GM18870 (cell line): ENCODE measurements around the gene ROBO1.

Experiments used
- ATAC-seq: cut with Tn5 transposase; IDR thresholded peaks from one replicate; pipeline ENCODE4 v1.9.1; 2021; ENCODE audit warnings: moderate library complexity; ENCODE audit not compliant: unreplicated experiment

Gene ROBO1

DNA sequence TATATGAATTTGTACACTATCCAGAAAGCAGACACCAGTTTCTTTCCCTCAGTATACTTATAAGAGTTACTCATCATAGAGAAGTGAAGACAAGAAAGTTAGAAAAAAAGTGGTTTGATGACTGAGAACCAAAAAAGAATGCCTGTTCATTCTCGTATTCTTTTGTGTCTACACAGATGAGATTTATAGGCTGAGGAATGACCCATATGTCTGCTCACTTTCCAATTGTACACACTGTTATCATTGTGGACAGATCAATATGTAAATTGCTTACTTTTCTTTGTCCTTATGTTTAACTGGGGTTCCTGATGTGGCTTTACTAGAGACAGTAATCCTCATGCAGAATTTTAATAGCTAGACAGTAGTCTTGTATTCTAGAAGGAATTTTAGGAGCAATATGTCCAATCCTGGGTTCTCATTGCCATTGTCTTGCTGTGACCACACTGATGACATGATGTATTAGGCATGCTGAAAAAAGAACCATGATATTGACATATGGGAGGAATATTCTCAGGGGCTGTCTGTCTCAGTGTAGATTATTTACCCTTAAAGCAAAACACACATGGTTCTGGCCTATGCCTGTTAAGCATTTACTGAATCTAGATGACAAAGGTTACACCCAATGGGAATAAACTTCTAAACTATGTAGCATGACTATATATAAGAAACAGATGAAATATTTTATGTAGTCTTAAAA, 669.7 kb downstream of the ROBO1 start:
- ATAC-seq, result no peak

DNA sequence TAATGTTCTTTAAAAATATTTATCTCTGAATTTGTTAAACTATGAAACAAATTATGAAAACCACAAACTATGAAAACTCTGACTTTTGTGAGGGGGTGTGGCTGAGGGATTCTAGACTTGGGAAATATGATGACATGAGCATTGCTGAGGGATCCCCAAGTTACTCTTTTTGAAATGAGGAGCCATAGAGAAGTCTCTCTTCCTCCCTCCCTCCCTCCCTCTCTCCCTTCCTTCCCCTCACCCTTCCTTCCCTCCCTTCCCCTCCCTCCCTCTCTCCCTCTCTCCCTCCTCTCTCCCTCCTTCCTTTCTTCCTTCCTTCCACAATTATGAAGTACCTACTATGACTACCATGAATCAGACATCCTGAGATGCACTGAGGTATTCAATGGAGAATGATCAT, 673.1 kb downstream of the ROBO1 start:
- ATAC-seq, result no peak

DNA sequence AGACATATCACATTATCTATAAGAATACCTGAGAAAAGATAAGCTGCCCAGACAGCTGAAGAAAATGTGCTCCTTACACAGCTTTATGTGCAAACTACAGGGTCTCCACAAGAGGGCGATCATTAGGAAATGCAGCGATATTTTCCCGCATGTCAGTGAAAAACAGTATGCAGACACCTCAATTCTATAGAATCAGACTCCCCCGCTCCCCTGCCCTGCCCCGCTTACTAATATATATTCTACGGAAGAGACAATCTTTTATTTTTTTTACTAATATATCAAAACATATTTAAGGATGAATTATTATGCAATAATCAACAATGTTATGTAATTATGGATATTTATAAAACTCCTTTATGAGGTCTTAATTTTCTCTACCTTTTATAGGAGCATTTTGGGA, 681.3 kb downstream of the ROBO1 start:
- peak; percentile 89 for ATAC-seq

DNA sequence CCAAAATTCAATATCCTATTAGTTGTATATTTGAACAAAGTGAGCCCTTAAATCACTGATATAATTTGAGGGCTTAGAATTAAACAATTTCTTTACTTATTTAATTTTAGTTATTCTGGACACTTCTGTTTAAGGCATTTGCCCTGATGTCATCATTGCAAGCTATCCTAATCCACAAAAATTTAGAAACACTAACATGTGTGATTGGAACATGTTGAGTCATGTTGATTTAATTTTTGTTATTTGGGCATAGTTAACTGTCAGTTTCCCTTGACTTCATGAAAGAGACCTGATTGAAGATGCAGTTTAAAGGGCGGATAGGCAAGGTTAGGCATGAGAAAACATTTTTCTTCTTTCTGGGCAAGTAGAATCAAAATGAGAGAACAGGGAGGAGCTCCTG, 682.6 kb downstream of the ROBO1 start:
- ATAC-seq, result no peak

DNA sequence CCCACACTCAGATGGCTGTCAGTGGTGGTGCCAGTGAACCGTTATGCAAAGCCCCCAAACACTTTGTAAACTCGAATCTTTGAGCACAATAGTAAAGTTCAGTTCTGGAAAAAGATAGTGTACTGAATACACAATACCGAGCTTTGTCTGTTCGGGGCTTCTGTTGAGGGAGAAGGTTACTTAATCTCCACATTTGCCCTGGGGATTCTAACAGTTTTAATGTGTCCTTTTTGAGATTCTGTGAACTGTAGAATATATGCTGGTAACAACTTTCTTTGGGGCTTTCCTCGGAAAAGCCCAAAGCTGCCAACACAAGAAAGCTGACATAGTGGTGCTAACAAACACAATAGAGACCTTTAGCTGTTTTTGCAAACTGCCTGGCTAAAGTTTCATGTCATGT, 686.5 kb downstream of the ROBO1 start:
- ATAC-seq, result no peak

DNA sequence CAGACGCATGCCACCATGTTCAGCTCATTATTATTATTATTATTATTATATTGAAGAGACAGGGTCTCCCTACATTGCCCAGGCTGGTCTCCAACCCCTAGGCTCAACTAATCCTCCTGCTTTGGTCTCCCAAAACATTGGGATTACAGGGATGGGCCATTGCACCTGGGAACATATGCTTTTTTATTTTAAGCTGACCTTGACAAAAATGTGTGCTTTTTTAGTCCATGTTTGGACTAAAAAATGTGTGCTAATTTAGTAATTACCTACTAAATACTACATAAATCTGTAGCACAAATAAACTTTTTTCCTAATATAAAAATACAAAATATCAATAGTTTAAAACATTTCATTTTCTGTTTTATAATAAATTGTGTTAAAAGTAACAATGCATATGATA, 693.2 kb downstream of the ROBO1 start:
- ATAC-seq, result no peak

DNA sequence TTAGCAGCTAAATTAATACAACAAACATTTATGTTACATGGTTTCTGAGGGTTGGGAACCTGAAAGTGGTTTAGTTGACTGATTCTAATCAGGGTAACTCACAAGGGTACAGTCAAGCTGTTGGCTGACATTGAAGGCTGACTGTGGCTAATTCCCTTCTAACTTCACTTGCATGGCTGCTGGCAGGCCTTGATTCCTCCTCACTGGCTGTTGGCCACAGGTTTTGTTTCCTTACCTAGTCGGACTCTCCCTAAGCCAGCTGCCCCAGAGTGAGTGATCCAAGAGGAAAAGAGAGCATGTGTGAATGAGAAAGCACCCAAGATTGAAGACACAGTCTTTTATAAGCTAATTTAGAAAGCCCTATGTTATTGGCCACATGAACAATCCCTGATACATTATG, 700.1 kb downstream of the ROBO1 start:
- ATAC-seq, result no peak

DNA sequence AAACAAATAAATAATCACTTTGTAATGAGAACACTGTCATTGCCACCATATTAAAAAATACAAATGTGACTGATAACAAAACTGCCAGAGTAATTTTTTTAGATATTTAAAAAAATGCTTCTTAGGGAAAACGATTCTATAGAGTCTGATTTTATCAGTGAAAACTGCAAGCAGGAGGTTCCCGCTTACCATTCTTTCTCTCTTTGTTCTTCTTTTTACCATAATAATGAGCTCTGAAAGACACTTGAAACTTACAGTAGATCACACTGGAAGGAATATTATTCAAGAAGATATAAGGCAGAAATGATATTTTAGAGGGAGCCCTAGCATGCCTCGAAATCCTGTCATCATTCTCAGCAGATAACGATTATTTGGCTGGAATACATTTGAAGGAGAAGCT, 701.3 kb downstream of the ROBO1 start:
- ATAC-seq, result no peak

DNA sequence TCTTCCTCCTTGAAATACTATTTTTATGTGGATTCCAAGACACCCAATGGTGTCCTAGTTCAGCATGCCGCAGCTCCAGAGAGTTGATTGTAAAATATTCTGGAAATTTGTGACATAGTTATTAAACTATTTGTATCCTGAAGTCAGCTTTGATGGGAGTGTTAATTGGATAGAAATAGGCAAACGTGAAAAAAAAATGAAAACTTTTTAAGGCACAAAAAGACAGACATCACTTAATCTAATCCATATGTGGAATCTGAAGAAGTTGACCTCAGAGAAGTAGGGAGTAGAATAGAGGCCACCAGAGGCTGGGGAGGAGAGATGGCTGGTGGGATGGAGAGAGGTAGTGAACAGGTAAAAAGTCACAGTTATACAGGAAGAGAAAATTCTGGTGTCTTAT, 704.2 kb downstream of the ROBO1 start:
- ATAC-seq, result no peak

DNA sequence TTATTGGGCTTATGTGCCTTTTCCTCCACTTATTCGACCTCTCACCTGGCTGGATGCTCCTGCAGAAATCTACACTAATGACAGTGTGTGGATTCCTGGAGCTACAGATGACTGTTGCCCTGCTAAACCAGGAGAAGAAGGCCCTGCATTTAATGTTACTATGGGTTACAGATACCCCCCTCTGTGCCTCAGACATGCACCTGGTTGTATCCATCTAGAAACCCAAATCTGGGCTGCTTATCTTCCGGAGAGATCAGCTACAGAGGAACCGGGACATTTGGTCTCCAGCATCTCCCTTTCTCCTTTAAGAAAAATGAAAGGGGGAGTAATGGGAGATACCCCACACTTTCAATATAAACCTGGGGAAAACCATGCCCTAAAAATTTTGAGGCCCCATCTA, 710.0 kb downstream of the ROBO1 start:
- no peak for ATAC-seq

DNA sequence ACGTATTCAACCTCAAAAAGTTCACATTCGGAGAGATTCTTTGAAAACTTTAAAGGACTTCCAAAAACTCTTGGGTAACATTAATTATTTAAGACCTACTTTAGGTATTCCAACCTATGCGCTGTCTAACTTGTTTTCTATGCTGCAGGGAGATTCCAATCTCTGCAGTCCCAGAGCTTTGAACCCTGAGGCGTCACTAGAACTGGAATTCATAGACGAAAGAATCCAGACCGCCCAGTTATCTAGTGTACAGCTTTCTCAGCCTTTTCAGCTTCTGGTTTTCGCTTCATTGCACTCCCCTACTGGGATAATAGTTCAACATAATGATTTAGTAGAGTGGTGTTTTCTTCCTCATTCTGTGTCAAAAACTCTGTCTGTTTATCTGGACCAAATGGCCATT, 711.3 kb downstream of the ROBO1 start:
- ATAC-seq, result no peak

DNA sequence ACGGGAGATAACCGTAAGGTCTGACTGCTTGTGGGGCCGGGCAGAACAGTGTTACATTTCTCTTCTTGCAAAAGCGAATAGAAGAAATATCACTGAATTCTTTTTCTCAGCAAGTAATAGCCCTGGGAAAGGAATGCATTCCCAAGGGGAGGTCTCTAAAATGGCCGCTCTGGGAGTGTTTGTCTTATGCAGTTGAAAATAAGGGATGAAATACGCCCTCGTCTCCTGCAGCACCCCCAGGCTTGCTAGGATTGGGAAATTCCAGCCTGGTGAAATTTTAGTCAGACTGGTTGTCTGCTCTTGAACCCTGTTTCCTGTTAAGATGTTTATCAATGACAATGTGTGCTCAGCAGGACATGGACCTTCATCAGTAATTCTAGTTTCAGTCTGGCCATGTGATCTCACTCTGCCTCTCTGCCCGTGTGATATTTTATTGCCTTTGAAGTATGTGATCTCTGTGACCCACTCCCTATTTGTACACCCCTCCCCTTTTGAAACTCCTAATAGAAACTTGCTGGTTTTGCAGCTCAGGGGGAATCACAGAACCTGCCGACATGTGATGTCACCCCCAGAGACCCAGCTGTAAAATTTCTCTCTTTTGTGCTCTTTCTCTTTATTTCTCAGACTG, 715.6 kb downstream of the ROBO1 start:
- ATAC-seq, result no peak

DNA sequence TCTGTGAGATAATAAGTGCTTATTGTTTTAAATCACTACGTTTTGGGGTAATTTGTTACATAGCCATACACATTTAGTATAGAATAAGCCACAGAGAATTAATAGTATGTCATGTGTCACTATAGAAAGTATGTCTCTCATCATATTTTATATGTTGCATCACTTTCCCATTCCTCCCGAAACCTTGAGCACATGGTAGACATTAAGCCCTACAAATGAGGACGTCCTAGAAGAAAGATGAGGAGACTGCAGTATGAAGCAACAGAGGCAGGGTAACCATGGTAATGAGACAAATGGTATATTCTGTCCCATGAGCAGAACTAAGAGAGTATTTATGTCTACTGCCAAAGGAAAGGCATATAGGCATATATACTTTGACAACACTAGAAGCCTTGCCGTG, 720.2 kb downstream of the ROBO1 start:
- ATAC-seq, result no peak

DNA sequence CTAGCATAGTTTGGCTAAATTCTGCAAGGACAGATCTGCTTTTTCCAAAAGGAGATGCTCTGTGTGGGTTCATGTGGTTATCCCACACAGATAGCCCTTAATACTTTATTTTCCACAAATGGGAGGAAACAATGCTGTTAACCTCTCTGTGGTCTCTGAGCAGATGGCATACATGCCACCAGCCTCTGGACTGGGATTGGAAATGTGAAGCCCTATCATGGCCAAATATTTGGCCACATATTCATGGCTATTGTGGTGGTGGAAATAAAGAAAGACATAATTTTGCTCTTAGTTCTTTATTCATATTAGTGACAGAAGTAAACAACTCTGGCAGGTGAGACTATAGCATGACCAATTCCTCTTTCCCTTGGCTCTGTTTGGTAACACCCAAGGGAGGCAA, 726.2 kb downstream of the ROBO1 start:
- ATAC-seq, result no peak

DNA sequence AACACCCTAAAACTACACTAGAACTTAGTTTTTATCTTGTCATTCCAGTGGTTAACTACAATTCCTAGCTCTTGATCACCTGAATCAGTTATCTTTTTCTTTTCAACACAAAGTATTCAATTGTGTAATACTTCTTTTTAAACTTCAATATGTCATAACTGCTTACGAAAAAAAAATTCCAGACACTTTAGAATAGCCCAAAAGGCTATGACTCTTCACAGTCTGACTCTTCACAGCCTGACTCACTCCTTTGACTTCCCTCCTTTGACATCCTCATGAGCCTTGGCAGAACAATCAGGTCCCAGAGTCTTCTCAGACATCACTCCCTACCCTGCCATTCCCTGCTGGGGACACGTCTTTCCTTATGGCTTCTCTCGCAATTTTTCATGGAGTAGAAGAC, 727.1 kb downstream of the ROBO1 start:
- no peak for ATAC-seq

DNA sequence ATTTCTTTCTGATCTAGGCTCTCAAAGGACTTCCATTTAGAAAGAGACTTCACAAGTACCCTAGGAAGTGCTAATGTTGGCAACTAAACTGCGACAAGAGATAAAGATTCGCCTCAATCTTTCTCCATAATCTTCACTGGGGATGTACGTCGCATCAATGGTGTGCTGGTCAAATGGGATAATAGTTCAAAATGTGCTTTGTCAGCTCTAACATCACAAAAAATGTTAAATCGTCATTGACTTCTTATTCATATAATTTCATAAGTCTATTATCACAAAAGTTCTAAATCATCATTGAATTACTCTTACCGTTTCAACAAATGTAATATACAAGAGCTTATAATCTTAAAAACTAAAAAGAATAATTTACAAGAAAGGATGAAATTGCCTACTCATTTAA, 727.7 kb downstream of the ROBO1 start:
- no peak for ATAC-seq

DNA sequence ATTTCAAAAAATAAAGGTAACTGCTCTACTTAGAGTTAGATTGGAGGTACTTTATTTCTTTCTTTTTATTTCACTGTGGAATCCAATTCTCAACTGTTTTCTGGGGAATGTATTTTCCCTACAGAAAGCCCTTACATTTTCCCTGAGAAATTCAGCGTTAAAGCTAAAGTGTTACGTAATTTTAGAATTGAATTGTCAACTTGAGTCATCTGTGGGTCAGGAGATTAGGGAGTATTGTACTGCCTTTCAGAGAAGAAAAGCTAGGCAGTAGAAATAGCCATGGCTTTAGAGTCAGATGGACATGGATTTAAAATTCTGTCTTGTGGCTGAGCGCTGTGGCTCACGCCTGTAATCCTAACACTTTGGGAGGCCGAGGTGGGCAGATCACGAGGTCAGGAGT, 728.6 kb downstream of the ROBO1 start:
- no peak for ATAC-seq

DNA sequence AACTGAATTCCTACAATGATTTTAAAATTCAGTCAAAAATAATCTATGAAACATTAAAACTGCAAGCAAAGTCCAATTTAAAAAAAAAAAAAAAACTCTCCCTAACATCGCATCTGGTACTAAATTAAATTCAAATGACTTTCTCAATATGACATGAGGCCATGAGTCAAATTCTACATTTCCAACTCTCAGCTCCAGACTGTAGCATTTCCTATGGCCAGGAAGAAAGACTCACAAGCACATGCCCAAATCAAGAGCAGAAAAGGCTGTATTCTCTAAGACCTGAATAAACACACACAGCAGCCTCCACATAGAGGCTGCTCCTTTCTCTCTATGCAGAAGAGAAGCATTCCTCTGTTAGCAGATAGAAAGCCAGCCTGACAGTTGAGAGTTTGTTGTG, 729.2 kb downstream of the ROBO1 start:
- ATAC-seq, result no peak

DNA sequence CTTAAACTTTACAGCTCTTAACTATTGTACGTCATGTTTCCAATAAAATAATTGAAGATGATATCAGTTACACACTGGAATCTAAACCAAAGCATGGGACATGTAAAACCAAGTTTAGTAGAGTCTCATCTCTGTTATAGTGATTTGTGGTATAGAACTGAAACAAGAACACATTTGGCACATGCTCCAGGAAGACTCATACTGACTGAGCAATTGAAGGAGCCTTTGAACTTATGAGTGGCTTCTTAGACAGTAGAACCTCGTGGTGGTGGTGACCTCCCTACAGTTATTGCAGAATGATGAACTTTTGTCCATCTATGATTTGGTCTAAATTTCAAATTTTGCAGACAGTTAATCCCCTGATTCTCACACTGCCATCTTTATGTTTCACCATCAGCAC, 729.7 kb downstream of the ROBO1 start:
- no peak for ATAC-seq

DNA sequence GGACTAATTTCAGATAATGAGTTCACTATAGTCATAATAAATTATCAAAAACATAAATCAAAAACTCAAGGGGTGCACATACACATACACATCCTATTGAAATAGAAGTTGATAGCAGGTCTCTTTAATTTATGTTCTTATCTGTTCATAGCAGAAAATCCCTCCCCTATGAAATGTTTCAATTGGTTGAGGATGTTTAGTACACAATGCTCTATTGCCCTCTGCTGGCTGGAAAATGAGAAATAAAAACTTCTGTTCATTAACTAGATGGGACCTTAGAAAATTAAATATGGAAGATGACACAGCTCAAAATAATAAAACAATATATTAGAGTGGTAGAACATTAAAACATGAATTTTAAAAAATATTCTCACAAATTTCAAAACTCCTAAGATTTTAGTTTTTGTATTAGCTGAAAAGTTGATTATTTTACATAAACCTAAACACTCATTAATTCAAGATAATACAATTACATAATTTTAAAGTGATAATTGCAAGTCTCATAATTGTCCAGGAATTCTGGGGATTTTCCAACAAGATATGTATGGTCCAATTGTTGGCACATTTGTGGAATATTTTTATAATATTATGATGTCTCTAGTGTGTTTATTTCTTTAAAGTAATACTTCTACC, 735.0 kb downstream of the ROBO1 start:
- ATAC-seq, result peak; percentile 89

DNA sequence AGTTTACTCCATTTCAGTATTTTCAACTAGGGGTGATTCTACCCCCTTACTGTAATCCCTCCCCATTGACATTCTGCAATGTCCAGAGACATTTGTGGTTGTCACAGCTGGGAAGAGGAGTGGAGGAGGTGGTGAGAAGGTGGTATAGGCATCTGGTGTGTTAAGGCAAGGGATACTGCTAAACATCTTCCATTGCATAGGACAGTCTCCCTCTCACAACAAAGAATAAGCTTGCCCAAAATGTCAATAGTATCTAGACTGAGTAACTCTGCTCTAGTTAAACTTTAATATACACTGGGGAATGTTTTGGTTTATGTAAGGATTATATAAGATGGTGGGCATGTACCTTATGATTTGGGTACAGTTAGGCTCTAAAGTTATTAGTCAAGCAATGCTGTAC, 737.6 kb downstream of the ROBO1 start:
- ATAC-seq, result no peak

DNA sequence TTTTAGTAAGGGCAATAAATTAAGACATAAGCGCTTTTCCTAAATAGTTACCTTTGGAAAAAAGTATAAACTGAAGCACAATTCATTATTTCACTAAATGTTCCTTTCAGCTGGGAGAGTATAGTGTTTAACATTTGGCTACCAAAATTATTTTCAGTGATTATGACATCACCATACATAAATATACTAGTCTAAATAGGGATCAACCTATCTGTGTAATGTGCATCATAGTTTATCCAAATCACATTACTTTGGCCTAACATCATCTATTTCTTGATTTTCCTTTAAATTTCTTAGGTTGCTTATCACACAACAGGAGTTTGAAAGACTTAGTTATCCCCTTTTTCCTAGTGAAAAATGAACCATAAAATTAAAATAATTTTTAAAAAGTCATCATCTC, 738.9 kb downstream of the ROBO1 start:
- ATAC-seq, result no peak

DNA sequence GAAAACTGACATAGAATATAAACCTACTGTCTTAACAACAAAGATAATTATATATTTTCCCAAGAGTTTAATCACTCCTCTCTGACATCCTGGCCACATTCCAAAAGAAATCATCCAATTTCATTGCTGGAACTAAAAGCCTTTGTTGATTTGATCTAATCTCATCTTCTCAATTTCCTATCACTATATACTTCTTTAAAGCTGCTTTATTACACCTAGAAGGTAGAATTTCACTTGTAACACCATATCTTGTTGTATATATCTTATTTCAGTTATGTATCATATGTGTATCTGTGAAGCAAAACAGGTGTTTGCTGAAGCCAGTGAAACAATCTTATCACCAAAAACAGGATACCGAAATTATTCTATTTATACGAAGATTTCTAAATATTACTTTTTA, 740.2 kb downstream of the ROBO1 start:
- ATAC-seq, result no peak
